Keratinocyte (primary cell): Measurements from ENCODE around the gene RHBDD1. TPM values are rescaled to one million over a fixed set of nuclear protein-coding genes. Genes with fewer than 3 reads are reported as not detected.

Source experiments
- DNase-seq: peaks from one replicate; pipeline ENCODE4 v3.0.0-alpha.2; 2011; ENCODE audit warnings: low read depth, missing footprints, low spot score
- FAIRE-seq: peaks from 2 replicates; lab custom pipeline; 2011; peaks lifted over from hg19 to GRCh38; lab: Jason Lieb, UNC
- H2AFZ ChIP-seq: 2 replicates; pipeline ENCODE4 v1.6.0; 2012; ENCODE audit warnings: low read length, control low read depth, inconsistent platforms; ENCODE audit not compliant: control insufficient read depth
- H3K27ac ChIP-seq: 2 replicates; pipeline ENCODE4 v1.5.1; 2011; ENCODE audit warnings: low read length; ENCODE audit not compliant: control insufficient read depth, insufficient read depth
- H3K27me3 ChIP-seq: 3 replicates; pipeline ENCODE4 v1.6.0; 2011; ENCODE audit warnings: low read length; ENCODE audit not compliant: control insufficient read depth, insufficient read depth; ENCODE audit errors: extremely low read depth
- H3K36me3 ChIP-seq, 2 experiments: 2 replicates in 1 of 2; 3 replicates in 1 of 2; pipeline ENCODE4 v1.5.1; 2011; ENCODE audit warnings: low read length in 2 of 2, mild to moderate bottlenecking in 1 of 2; ENCODE audit not compliant: control insufficient read depth in 2 of 2, insufficient read depth in 2 of 2; ENCODE audit errors: extremely low read depth in 1 of 2
- H3K4me1 ChIP-seq: 3 replicates; pipeline ENCODE4 v1.5.1; 2011; ENCODE audit warnings: low read length; ENCODE audit not compliant: control insufficient read depth, insufficient read depth; ENCODE audit errors: extremely low read depth
- H3K4me2 ChIP-seq: 3 replicates; pipeline ENCODE4 v1.6.0; 2011; ENCODE audit warnings: low read depth, low read length; ENCODE audit not compliant: control insufficient read depth, insufficient read depth; ENCODE audit errors: extremely low read depth
- H3K4me3 ChIP-seq, 3 experiments: fragments of 200-600 bp in 1 of 3; sonication (generic) in 1 of 3; 2 replicates in 2 of 3; 3 replicates in 1 of 3; pipeline ENCODE4 v1.5.1; 2011 to 2016; ENCODE audit warnings: low read length in 3 of 3, mild to moderate bottlenecking in 3 of 3, control low read depth in 2 of 3, inconsistent platforms in 1 of 3, low read depth in 1 of 3, mixed read lengths in 1 of 3, mixed run types in 1 of 3, moderate library complexity in 1 of 3; ENCODE audit not compliant: control insufficient read depth in 2 of 3, insufficient read depth in 2 of 3; ENCODE audit errors: extremely low read depth in 1 of 3
- H3K79me2 ChIP-seq: 2 replicates; pipeline ENCODE4 v1.6.0; 2012; ENCODE audit warnings: low read length; ENCODE audit not compliant: control insufficient read depth, insufficient read depth
- H3K9ac ChIP-seq: 3 replicates; pipeline ENCODE4 v1.6.0; 2011; ENCODE audit warnings: low read length; ENCODE audit not compliant: control insufficient read depth, insufficient read depth; ENCODE audit errors: extremely low read depth
- H3K9me1 ChIP-seq: 3 replicates; pipeline ENCODE4 v1.6.0; 2011; ENCODE audit warnings: low read length; ENCODE audit not compliant: control insufficient read depth, insufficient read depth; ENCODE audit errors: extremely low read depth
- H3K9me3 ChIP-seq: 2 replicates; pipeline ENCODE4 v1.5.1; 2012; ENCODE audit warnings: low read depth, low read length; ENCODE audit not compliant: control insufficient read depth
- H4K20me1 ChIP-seq: 3 replicates; pipeline ENCODE4 v1.6.0; 2011; ENCODE audit warnings: low read length; ENCODE audit not compliant: control insufficient read depth, insufficient read depth; ENCODE audit errors: extremely low read depth
- CTCF ChIP-seq, 3 experiments: IDR thresholded peaks in 1 of 3; conservative IDR thresholded peaks in 1 of 3; optimal IDR thresholded peaks in 1 of 3; 2 replicates in 2 of 3; 3 replicates in 1 of 3; pipeline versions ENCODE3 to v1.5.1; 2011; ENCODE audit warnings: low read length in 3 of 3, mild to moderate bottlenecking in 3 of 3, moderate library complexity in 2 of 3, control low read depth in 1 of 3, inconsistent platforms in 1 of 3; ENCODE audit not compliant: insufficient read depth in 2 of 3; ENCODE audit errors: extremely low read depth in 1 of 3
- EZH2 ChIP-seq: IDR thresholded peaks from one replicate; pipeline ENCODE4 v1.6.1; 2012; ENCODE audit warnings: inconsistent platforms, mild to moderate bottlenecking, low read length, moderate library complexity
- dilution Hi-C: fragments of 300-500 bp; cut with MboI; formaldehyde crosslinking; loops from one replicate; pipeline ENCODE4 v1.7.0; 2020; ENCODE audit warnings: low sequenced_read_pairs; ENCODE audit not compliant: extremely low pct_ligation_motif_present
- polyA plus RNA-seq, 5 experiments: library from polyadenylated mRNA; depleted of rRNA in 3 of 5; stranded (reverse) in 3 of 5; stranded (forward) in 1 of 5; unstranded in 1 of 5; fragments of >200 nt; gene quantifications; 1 replicate in 1 of 5; 2 replicates in 3 of 5; 3 replicates in 1 of 5; pipeline versions ENCODE4 v1.2.1 to v1.2.3, GENCODE V29; 2011 to 2012; ENCODE audit warnings: missing spikeins in 2 of 5, low read depth in 1 of 5, low replicate concordance in 1 of 5

RHBDD1 gene
- polyA plus RNA-seq, 1 donor (not counting 4 experiments of a cell fraction or from before 2014, with no cell fraction given): 27.8 TPM

- H3K9ac ChIP-seq: no peak overlapping the region
- H3K4me1 ChIP-seq: no peaks in the 10 kb centered on the region
- FAIRE-seq: no peak
- H2AFZ ChIP-seq: no peak overlapping the region
- no peaks in the 10 kb centered on the region for H4K20me1 ChIP-seq
- dilution Hi-C loops: no loop called here
- no peaks in the 10 kb centered on the region for H3K79me2 ChIP-seq
- H3K36me3 ChIP-seq: peaks cover 0 to 4% of the 10 kb centered on the region in 2 experiments
- TF ChIP-seq EZH2 (no peak), CTCF (optimal IDR thresholded peaks at IDR 0.05 in 1 of 3, IDR thresholded peaks at IDR 0.05 in 1 of 3, conservative IDR thresholded peaks at IDR 0.05 in 1 of 3; ENCODE audit: extremely low read depth in 1 of 3, insufficient read depth in 2 of 3, low read length in 3 of 3) (no peak)
- H3K4me3 ChIP-seq: no peak overlapping the region
- H3K27ac ChIP-seq: no peak overlapping the region
- DNase-seq: no peak
- H3K9me3 ChIP-seq: no peaks in the 10 kb centered on the region
- H3K27me3 ChIP-seq: no peaks in the 10 kb centered on the region
- no peaks in the 10 kb centered on the region for H3K9me1 ChIP-seq
- H3K4me2 ChIP-seq: no peak overlapping the region
Measured at GRCh38 chr2:226877491-226877890, 41.6 kb downstream of the RHBDD1 start.

- H3K36me3 ChIP-seq: peaks cover 0 to 4% of the 10 kb centered on the region in 2 experiments
- no peak overlapping the region for H3K9ac ChIP-seq
- DNase-seq (no peak), FAIRE-seq (no peak)
- H3K9me3 ChIP-seq: no peaks in the 10 kb centered on the region
- no peaks in the 10 kb centered on the region for H4K20me1 ChIP-seq
- H3K4me2 ChIP-seq: no peak overlapping the region
- no peak overlapping the region for H3K4me3 ChIP-seq
- H3K79me2 ChIP-seq: no peaks in the 10 kb centered on the region
- no peaks in the 10 kb centered on the region for H3K27me3 ChIP-seq
- no peak overlapping the region for H3K27ac ChIP-seq
- H3K9me1 ChIP-seq: no peaks in the 10 kb centered on the region
- no peak overlapping the region for H2AFZ ChIP-seq
- no peak for TF ChIP-seq CTCF (optimal IDR thresholded peaks at IDR 0.05 in 1 of 3, IDR thresholded peaks at IDR 0.05 in 1 of 3, conservative IDR thresholded peaks at IDR 0.05 in 1 of 3; ENCODE audit: extremely low read depth in 1 of 3, insufficient read depth in 2 of 3, low read length in 3 of 3)
- no peak for TF ChIP-seq EZH2
- dilution Hi-C loops: no loop called here
- H3K4me1 ChIP-seq: no peaks in the 10 kb centered on the region
Measured at GRCh38 chr2:226881287-226881686, 45.4 kb downstream of the RHBDD1 start.
